ENCODE results near the gene GNAI2. TPM values are rescaled to one million over a fixed set of nuclear protein-coding genes. Genes with fewer than 3 reads are reported as not detected.

Gene GNAI2
- total RNA-seq, 5 donors from 2014 or later (not counting 1 experiment from before 2014, with no cell fraction given): 257 to 313 (median 287) TPM

DNA sequence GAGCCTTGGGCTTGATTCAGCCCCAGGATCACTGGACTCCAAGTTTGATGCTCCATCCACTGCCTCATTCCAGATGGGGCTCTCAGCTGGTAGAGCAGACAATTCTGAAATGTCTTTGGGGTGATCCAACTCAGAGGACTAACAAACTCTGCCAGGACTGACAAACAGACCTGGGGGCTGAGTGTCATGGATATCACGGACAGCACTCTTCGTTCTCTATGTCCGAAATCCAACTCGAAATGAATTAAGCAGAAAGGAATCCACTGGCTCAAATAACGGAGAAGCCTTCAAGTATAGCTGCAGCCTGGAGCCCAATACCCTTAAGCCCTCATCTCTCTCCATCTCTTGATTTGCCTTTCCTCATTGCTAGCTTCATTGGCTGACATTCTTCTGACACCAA, 16.7 kb upstream of the GNAI2 start:
- ATAC-seq (replicated peaks in 1 of 4) (no peak), DNase-seq (no peak)
- no peak overlapping the region for H3K27ac ChIP-seq (ENCODE audit: low read length)
- H3K36me3 ChIP-seq (ENCODE audit: control insufficient read depth in 2 of 2, extremely low read depth in 1 of 2, insufficient read depth in 1 of 2, low read length in 1 of 2): no peaks in the 10 kb centered on the region
- Mint-ChIP-seq H3K27me3 (peaks cover 0 to 3% of the 10 kb centered on the region in 2 donors), H3K4me3 (no peak overlapping the region), H3K4me1 (no peaks in the 10 kb centered on the region), H3K27ac (no peak overlapping the region), H3K9me3 (no peaks in the 10 kb centered on the region), H3K36me3 (no peaks in the 10 kb centered on the region)
- CTCF ChIA-PET: interaction anchor here in 1 of 2 donors (0.5 to 1.1 kb wide), 3 partner anchors 14 to 1663 kb away, joined by 3 to 4 read pairs (median 3); partner anchors contain the start of gene PFKFB4
- POLR2A ChIA-PET: no interaction called here
- peaks cover 0 to 14% of the 10 kb centered on the region in 2 experiments for H3K4me1 ChIP-seq (ENCODE audit: control insufficient read depth in 1 of 2, extremely low read depth in 1 of 2, insufficient read depth in 2 of 2, low read length in 2 of 2)
- WGBS (ENCODE audit: insufficient coverage): 87% methylated on average over 5 of the region's 5 CpGs
- peaks cover 0 to 20% of the 10 kb centered on the region in 2 experiments for H3K27me3 ChIP-seq (replicated peaks in 1 of 2; ENCODE audit: control insufficient read depth in 2 of 2, extremely low read depth in 1 of 2, insufficient read depth in 2 of 2, low read length in 1 of 2)
- no peaks in the 10 kb centered on the region for H3K9me3 ChIP-seq
- no peak overlapping the region for H3K4me3 ChIP-seq (ENCODE audit: control insufficient read depth in 1 of 2, extremely low read depth in 1 of 2, low read length in 1 of 2)

DNA sequence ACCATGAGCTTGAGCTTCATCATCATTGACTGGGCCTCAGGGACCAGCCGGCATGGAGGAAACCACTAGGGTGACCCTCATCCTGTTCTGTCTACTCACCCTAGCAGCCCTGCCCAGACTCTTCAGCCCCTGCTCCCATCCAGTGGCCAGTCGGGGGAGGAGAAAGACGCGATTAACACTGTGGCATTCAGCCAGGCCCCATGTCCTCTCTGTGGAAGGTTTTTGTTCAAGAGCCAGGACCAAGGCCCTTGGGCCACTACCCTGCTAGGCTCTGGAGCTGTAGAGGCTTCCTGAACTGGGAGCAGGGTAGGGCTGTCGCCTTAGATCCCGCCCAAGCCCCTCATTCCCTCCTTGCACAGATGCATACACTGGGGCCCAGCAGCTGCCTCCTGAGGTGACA, 15.9 kb upstream of the GNAI2 start:
- Mint-ChIP-seq H3K36me3 (no peaks in the 10 kb centered on the region), H3K4me3 (no peak overlapping the region), H3K9me3 (no peaks in the 10 kb centered on the region), H3K27me3 (peaks cover 0 to 3% of the 10 kb centered on the region in 2 donors), H3K4me1 (no peaks in the 10 kb centered on the region), H3K27ac (no peak overlapping the region)
- H3K36me3 ChIP-seq (ENCODE audit: control insufficient read depth in 2 of 2, extremely low read depth in 1 of 2, insufficient read depth in 1 of 2, low read length in 1 of 2): no peaks in the 10 kb centered on the region
- DNase-seq (no peak), ATAC-seq (replicated peaks in 1 of 4) (no peak)
- no CpG with 5 or more reads among the region's 6 CpGs for WGBS (ENCODE audit: insufficient coverage)
- ChIA-PET POLR2A (no interaction called here), CTCF (interaction anchor here (0.5 to 1.0 kb wide), 3 partner anchors 24 to 1179 kb away, joined by 3 read pairs; no protein-coding TSS in a partner anchor)
- H3K4me3 ChIP-seq (ENCODE audit: control insufficient read depth in 1 of 2, extremely low read depth in 1 of 2, low read length in 1 of 2): no peak overlapping the region
- no peak overlapping the region for H3K27ac ChIP-seq (ENCODE audit: low read length)
- H3K9me3 ChIP-seq: no peaks in the 10 kb centered on the region
- peaks cover 0 to 14% of the 10 kb centered on the region in 2 experiments for H3K4me1 ChIP-seq (ENCODE audit: control insufficient read depth in 1 of 2, extremely low read depth in 1 of 2, insufficient read depth in 2 of 2, low read length in 2 of 2)
- peaks cover 0 to 17% of the 10 kb centered on the region in 2 experiments for H3K27me3 ChIP-seq (replicated peaks in 1 of 2; ENCODE audit: control insufficient read depth in 2 of 2, extremely low read depth in 1 of 2, insufficient read depth in 2 of 2, low read length in 1 of 2)

DNA sequence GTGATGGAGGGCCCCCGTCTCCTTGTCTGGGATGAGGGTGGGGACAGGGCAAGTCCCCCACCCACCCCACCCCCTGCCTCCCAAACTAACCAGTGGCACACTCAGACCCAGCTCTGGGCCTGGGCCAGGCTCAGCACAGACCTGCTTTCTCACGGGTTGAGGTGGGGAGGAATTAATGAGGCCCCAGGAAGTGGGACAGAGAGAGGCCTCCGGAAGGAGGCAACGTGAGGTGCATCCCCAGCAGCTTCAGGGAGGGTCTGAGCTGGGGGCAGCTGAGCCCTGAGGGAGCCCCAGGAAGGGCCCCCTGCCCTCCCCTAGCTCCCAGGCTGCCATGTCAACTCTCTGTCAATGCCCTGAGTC, 15.0 kb upstream of the GNAI2 start:
- CTCF ChIA-PET: interaction anchor here (0.6 to 1.5 kb wide), 3 partner anchors 26 to 106 kb away, joined by 3 to 4 read pairs (median 3); no protein-coding TSS in a partner anchor

DNA sequence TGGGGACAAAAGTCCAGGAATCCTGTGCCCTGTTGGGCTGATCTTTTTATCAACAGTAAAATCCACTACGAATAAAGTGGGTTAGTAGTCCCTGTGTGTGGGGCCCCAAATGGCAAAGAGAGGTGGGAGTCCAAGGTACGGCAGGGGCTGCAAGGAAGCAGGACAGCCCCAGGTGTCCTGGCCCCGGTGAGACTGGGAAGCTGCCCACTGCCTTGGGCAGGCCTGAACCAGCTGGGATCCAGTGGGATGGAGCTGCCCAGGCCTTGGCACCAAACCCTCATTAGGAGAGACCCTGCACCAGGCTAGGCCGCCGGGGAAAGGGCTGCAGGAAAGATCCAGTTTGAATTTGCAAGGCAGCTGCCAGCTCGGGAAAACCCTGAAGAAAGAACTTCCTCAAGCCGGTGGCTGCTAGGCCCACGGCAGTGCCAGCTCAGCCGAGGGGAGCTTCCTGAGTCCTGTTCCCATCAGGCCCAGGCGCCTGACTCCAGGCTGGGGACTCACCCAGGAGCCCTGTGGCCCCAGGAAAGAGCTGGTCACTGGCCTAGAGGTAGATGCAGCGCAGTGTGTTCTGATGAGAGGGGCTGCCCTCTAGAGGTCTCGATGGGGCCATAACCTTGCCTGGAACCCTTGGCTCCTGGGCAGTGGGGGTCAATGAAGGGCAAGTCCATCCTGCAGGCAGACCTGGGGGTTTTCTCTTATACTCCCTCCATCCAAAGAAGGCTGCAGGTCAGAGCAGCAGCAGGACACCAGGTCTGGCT, 14.4 kb upstream of the GNAI2 start:
- H3K27me3 Mint-ChIP-seq: peaks cover 0 to 3% of the 10 kb centered on the region in 2 donors
- no peak for DNase-seq
- no peaks in the 10 kb centered on the region for H3K9me3 ChIP-seq
- H3K27me3 ChIP-seq (replicated peaks in 1 of 2; ENCODE audit: control insufficient read depth in 2 of 2, extremely low read depth in 1 of 2, insufficient read depth in 2 of 2, low read length in 1 of 2): peaks cover 0 to 19% of the 10 kb centered on the region in 2 experiments
- CTCF ChIA-PET: interaction anchor here (0.6 to 1.5 kb wide), 2 partner anchors 26 to 27 kb away, joined by 4 to 8 read pairs; no protein-coding TSS in a partner anchor
- H3K36me3 Mint-ChIP-seq: no peaks in the 10 kb centered on the region
- H3K4me1 Mint-ChIP-seq: peaks cover 2 to 7% (median 5%) of the 10 kb centered on the region in 3 donors
- no peak overlapping the region for H3K4me3 ChIP-seq (ENCODE audit: control insufficient read depth in 1 of 2, extremely low read depth in 1 of 2, low read length in 1 of 2)
- no peak overlapping the region for H3K27ac Mint-ChIP-seq
- POLR2A ChIA-PET: interaction anchor here in 1 of 2 donors (0.6 kb wide), 1 partner anchor 16 kb away, joined by 4 read pairs; no protein-coding TSS in a partner anchor
- H3K9me3 Mint-ChIP-seq: no peaks in the 10 kb centered on the region
- no peaks in the 10 kb centered on the region for H3K36me3 ChIP-seq (ENCODE audit: control insufficient read depth in 2 of 2, extremely low read depth in 1 of 2, insufficient read depth in 1 of 2, low read length in 1 of 2)
- no peak overlapping the region for H3K4me3 Mint-ChIP-seq
- no peak for ATAC-seq (replicated peaks in 1 of 4)
- no peak overlapping the region for H3K27ac ChIP-seq (ENCODE audit: low read length)
- 63% methylated on average over 8 of the region's 12 CpGs for WGBS (ENCODE audit: insufficient coverage)
- peaks cover 0 to 24% of the 10 kb centered on the region in 2 experiments for H3K4me1 ChIP-seq (ENCODE audit: control insufficient read depth in 1 of 2, extremely low read depth in 1 of 2, insufficient read depth in 2 of 2, low read length in 2 of 2)

More for the DNA sequence above, 15.0 kb upstream of the GNAI2 start:
- Mint-ChIP-seq H3K36me3 (no peaks in the 10 kb centered on the region), H3K9me3 (no peaks in the 10 kb centered on the region), H3K4me3 (no peak overlapping the region), H3K4me1 (peaks cover 0 to 5% (median 2%) of the 10 kb centered on the region in 3 donors), H3K27ac (no peak overlapping the region), H3K27me3 (peaks cover 0 to 3% of the 10 kb centered on the region in 2 donors)
- WGBS (ENCODE audit: insufficient coverage): 20% methylated on average over 1 of the region's 4 CpGs
- POLR2A ChIA-PET: interaction anchor here in 1 of 2 donors (0.6 kb wide), 1 partner anchor 15 kb away, joined by 4 read pairs; no protein-coding TSS in a partner anchor
- no peak overlapping the region for H3K4me3 ChIP-seq (ENCODE audit: control insufficient read depth in 1 of 2, extremely low read depth in 1 of 2, low read length in 1 of 2)
- DNase-seq (no peak), ATAC-seq (replicated peaks in 1 of 4) (no peak)
- H3K9me3 ChIP-seq: no peaks in the 10 kb centered on the region
- peaks cover 0 to 19% of the 10 kb centered on the region in 2 experiments for H3K4me1 ChIP-seq (ENCODE audit: control insufficient read depth in 1 of 2, extremely low read depth in 1 of 2, insufficient read depth in 2 of 2, low read length in 2 of 2)
- H3K27ac ChIP-seq (ENCODE audit: low read length): no peak overlapping the region
- no peaks in the 10 kb centered on the region for H3K36me3 ChIP-seq (ENCODE audit: control insufficient read depth in 2 of 2, extremely low read depth in 1 of 2, insufficient read depth in 1 of 2, low read length in 1 of 2)
- peaks cover 0 to 19% of the 10 kb centered on the region in 2 experiments for H3K27me3 ChIP-seq (replicated peaks in 1 of 2; ENCODE audit: control insufficient read depth in 2 of 2, extremely low read depth in 1 of 2, insufficient read depth in 2 of 2, low read length in 1 of 2)

DNA sequence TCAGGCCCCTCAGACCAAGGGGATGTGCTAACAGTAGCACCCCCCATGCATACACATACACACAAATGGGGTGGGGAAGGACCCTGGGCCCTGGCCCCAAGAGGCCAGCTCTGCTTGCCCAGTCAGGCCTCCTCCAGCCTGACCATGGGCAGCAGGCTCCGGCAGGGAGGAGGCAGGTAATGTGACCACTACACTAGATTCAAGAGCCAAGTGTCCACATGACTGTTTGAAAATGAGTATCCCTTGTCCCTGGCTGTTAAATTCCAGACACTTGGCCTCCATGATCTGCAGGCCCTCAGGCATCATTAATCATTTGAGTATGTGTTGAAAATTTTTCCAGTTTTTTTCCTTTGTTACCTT, 13.9 kb upstream of the GNAI2 start:
- Histone ChIP-seq H3K4me3 (ENCODE audit: control insufficient read depth in 1 of 2, extremely low read depth in 1 of 2, low read length in 1 of 2) (no peak overlapping the region), H3K4me1 (ENCODE audit: control insufficient read depth in 1 of 2, extremely low read depth in 1 of 2, insufficient read depth in 2 of 2, low read length in 2 of 2) (peaks cover 0 to 30% of the 10 kb centered on the region in 2 experiments), H3K27me3 (replicated peaks in 1 of 2; ENCODE audit: control insufficient read depth in 2 of 2, extremely low read depth in 1 of 2, insufficient read depth in 2 of 2, low read length in 1 of 2) (peaks cover 0 to 19% of the 10 kb centered on the region in 2 experiments), H3K36me3 (ENCODE audit: control insufficient read depth in 2 of 2, extremely low read depth in 1 of 2, insufficient read depth in 1 of 2, low read length in 1 of 2) (no peaks in the 10 kb centered on the region), H3K27ac (ENCODE audit: low read length) (no peak overlapping the region), H3K9me3 (no peaks in the 10 kb centered on the region)
- Mint-ChIP-seq H3K4me1 (peaks cover 8 to 11% (median 9%) of the 10 kb centered on the region in 3 donors), H3K27ac (no peak overlapping the region), H3K27me3 (peaks cover 0 to 3% of the 10 kb centered on the region in 2 donors), H3K36me3 (no peaks in the 10 kb centered on the region), H3K9me3 (no peaks in the 10 kb centered on the region), H3K4me3 (no peak overlapping the region)
- CTCF ChIA-PET: interaction anchor here (0.6 to 1.5 kb wide), 2 partner anchors 27 to 28 kb away, joined by 4 to 8 read pairs; no protein-coding TSS in a partner anchor
- WGBS (ENCODE audit: insufficient coverage): 100% methylated on average over 1 of the region's 1 CpG
- POLR2A ChIA-PET: no interaction called here
- ATAC-seq (replicated peaks in 1 of 4) (no peak), DNase-seq (no peak)

DNA sequence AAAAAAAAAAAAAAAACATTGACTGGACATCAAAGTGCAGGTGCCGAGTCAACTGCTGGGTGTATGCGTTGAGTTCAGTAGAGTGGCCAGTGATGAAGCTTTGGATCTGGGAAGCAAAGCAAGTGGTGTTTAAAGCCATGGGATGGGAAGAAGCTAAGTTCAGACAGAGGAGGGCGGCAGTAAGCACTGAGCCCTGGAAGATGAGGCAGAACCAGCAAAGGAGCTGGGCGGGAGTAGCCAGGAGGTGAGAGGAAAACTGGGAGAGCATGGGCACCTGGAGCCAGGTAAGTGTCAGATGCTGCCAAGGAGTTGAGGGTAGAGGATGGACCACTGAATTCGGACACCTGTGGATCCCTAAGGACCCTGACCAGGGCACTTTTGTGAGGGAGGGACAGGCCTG, 11.4 kb upstream of the GNAI2 start:
- peaks cover 0 to 3% of the 10 kb centered on the region in 2 donors for H3K27me3 Mint-ChIP-seq
- CTCF ChIA-PET: interaction anchor here (0.7 to 5.5 kb wide), 8 partner anchors 9 to 613 kb away, joined by 3 to 60 read pairs (median 7); no protein-coding TSS in a partner anchor
- Histone ChIP-seq H3K4me1 (ENCODE audit: control insufficient read depth in 1 of 2, extremely low read depth in 1 of 2, insufficient read depth in 2 of 2, low read length in 2 of 2) (peaks cover 0 to 45% of the 10 kb centered on the region in 2 experiments), H3K36me3 (ENCODE audit: control insufficient read depth in 2 of 2, extremely low read depth in 1 of 2, insufficient read depth in 1 of 2, low read length in 1 of 2) (no peaks in the 10 kb centered on the region), H3K4me3 (ENCODE audit: control insufficient read depth in 1 of 2, extremely low read depth in 1 of 2, low read length in 1 of 2) (no peak overlapping the region), H3K27ac (ENCODE audit: low read length) (no peak overlapping the region), H3K27me3 (replicated peaks in 1 of 2; ENCODE audit: control insufficient read depth in 2 of 2, extremely low read depth in 1 of 2, insufficient read depth in 2 of 2, low read length in 1 of 2) (peaks cover 0 to 13% of the 10 kb centered on the region in 2 experiments), H3K9me3 (no peaks in the 10 kb centered on the region)
- POLR2A ChIA-PET: interaction anchor here in 1 of 2 donors (0.6 kb wide), 1 partner anchor 103 kb away, joined by 4 read pairs; no protein-coding TSS in a partner anchor
- H3K4me1 Mint-ChIP-seq: peaks cover 18 to 26% (median 26%) of the 10 kb centered on the region in 3 donors
- no peak overlapping the region for H3K27ac Mint-ChIP-seq
- WGBS (ENCODE audit: insufficient coverage): 88% methylated on average over 5 of the region's 5 CpGs
- H3K36me3 Mint-ChIP-seq: no peaks in the 10 kb centered on the region
- no peak for ATAC-seq (replicated peaks in 1 of 4)
- no peak for DNase-seq
- H3K9me3 Mint-ChIP-seq: no peaks in the 10 kb centered on the region
- peak overlapping the region in 1 of 3 donors; percentile 14 for H3K4me3 Mint-ChIP-seq

All from T-cell (primary cell).